ENCODE data around the gene PTPRD. TPM values are rescaled to one million over a fixed set of nuclear protein-coding genes. Genes with fewer than 3 reads are reported as not detected.

Gene PTPRD
- total RNA-seq, 1 experiment from 2014 or later: 0.02 TPM

DNA sequence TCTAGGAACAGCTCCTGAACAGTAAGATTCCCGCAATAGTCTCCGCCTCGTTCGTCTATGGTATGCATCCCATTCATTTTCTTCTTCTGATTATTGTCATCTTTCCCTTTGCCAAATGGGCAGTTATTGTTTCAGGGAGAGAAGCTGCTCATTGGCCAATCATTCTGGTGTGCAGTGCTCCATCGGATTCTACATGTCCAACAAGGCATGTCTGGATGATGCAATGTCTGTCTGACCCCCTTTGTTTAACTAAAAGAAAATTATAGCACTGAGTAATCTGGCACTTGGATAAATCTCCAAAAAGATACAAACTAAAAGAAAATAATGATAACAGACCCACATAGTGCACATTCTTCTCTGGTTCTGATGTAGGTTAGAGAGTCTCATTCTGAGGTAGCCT is 2297.6 kb downstream of the PTPRD start:
- H3K4me3 ChIP-seq (replicated peaks in 1 of 2; ENCODE audit: low read depth in 1 of 2, low read length in 2 of 2): no peak overlapping the region
- H3K79me2 ChIP-seq (ENCODE audit: insufficient read depth, low read length): no peaks in the 10 kb centered on the region
- no peak for TF ChIP-seq CEBPB (IDR thresholded peaks at IDR 0.05; ENCODE audit: low read depth)
- TF ChIP-seq YY1 (IDR thresholded peaks at IDR 0.05; ENCODE audit: extremely low read depth, insufficient replicate concordance, low read depth, low read length): no peak
- no peak for TF ChIP-seq SP1 (IDR thresholded peaks at IDR 0.05; ENCODE audit: low read depth)
- TF ChIP-seq, protein P1, sequence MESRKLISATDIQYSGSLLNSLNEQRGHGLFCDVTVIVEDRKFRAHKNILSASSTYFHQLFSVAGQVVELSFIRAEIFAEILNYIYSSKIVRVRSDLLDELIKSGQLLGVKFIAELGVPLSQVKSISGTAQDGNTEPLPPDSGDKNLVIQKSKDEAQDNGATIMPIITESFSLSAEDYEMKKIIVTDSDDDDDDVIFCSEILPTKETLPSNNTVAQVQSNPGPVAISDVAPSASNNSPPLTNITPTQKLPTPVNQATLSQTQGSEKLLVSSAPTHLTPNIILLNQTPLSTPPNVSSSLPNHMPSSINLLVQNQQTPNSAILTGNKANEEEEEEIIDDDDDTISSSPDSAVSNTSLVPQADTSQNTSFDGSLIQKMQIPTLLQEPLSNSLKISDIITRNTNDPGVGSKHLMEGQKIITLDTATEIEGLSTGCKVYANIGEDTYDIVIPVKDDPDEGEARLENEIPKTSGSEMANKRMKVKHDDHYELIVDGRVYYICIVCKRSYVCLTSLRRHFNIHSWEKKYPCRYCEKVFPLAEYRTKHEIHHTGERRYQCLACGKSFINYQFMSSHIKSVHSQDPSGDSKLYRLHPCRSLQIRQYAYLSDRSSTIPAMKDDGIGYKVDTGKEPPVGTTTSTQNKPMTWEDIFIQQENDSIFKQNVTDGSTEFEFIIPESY (IDR thresholded peaks at IDR 0.05; ENCODE audit: extremely low read depth, insufficient replicate concordance, low read length): no peak
- TF ChIP-seq ZNF274 (IDR thresholded peaks at IDR 0.05; ENCODE audit: low read depth, low read length): no peak
- TF ChIP-seq EGR1 (IDR thresholded peaks at IDR 0.05; ENCODE audit: low read depth): no peak
- TF ChIP-seq POLR2AphosphoS5 (IDR thresholded peaks at IDR 0.05; ENCODE audit: low read depth, low read length): no peak
- no peaks in the 10 kb centered on the region for H4K20me1 ChIP-seq (ENCODE audit: insufficient read depth)
- no peak overlapping the region for H3K9ac ChIP-seq (ENCODE audit: low read length)
- no peaks in the 10 kb centered on the region for H3K4me1 ChIP-seq (ENCODE audit: control insufficient read depth in 1 of 2, insufficient read depth in 2 of 2, low read length in 2 of 2)
- H3K27me3 ChIP-seq (ENCODE audit: insufficient read depth, low read length): no peaks in the 10 kb centered on the region
- ChIA-PET CTCF (no interaction called here), POLR2A (no interaction called here), RAD21 (ENCODE audit: low non-redundant PET in 1 of 2, low total read pairs in 2 of 2, uncharacterized antibody in 2 of 2, unreplicated experiment in 2 of 2) (no interaction called here)
- H2AFZ ChIP-seq (ENCODE audit: low read depth, low read length, poor library complexity, severe bottlenecking): no peak overlapping the region
- H3K4me2 ChIP-seq (ENCODE audit: low read length): no peak overlapping the region
- H3K9me3 ChIP-seq (ENCODE audit: control insufficient read depth in 1 of 2, insufficient read depth in 1 of 2, low read depth in 1 of 2, low read length in 2 of 2): peaks cover 17 to 27% of the 10 kb centered on the region in 2 experiments; a peak in 2 of 4 replicates
- DNase-seq (ENCODE audit: low read depth, low spot score): no peak
- ATAC-seq: no peak
- no peaks in the 10 kb centered on the region for H3K36me3 ChIP-seq (ENCODE audit: control insufficient read depth in 1 of 2, insufficient read depth in 2 of 2, low read length in 2 of 2)
- H3K27ac ChIP-seq (ENCODE audit: low read depth, low read length): no peak overlapping the region
- BruUV-seq (replicated peaks): no TSS peak
- no peaks in the 10 kb centered on the region for H3K9me2 ChIP-seq (ENCODE audit: insufficient read depth)
- intact Hi-C loops (cut with micrococcal nuclease): no loop called here

DNA sequence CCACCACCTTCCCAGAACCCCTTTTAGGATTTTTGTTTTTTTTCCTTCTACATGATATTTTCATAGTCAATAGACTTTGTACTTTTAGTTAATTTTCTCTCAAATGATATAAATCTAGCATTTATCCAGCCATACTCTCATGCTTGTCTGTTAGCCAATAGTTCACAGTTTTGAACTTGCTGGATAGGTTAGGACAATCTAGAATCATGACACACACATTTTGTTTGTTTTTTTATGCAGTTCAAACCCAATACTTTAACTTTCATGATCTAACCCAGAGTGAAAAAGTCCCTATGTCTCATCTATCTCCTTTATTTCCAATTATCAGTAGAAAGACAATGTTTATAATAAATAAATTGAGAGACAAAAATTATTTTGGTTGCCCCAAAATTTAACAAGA is 2303.5 kb downstream of the PTPRD start:
- Histone ChIP-seq H3K9ac (ENCODE audit: low read length) (no peak overlapping the region), H4K20me1 (ENCODE audit: insufficient read depth) (no peaks in the 10 kb centered on the region), H3K9me2 (ENCODE audit: insufficient read depth) (no peaks in the 10 kb centered on the region), H3K4me3 (replicated peaks in 1 of 2; ENCODE audit: low read depth in 1 of 2, low read length in 2 of 2) (no peak overlapping the region), H3K4me2 (ENCODE audit: low read length) (no peak overlapping the region), H3K27me3 (ENCODE audit: insufficient read depth, low read length) (no peaks in the 10 kb centered on the region), H3K36me3 (ENCODE audit: control insufficient read depth in 1 of 2, insufficient read depth in 2 of 2, low read length in 2 of 2) (no peaks in the 10 kb centered on the region), H3K9me3 (ENCODE audit: control insufficient read depth in 1 of 2, insufficient read depth in 1 of 2, low read depth in 1 of 2, low read length in 2 of 2) (peaks cover 5 to 10% of the 10 kb centered on the region in 2 experiments; a peak in 2 of 4 replicates), H3K4me1 (ENCODE audit: control insufficient read depth in 1 of 2, insufficient read depth in 2 of 2, low read length in 2 of 2) (no peaks in the 10 kb centered on the region), H2AFZ (ENCODE audit: low read depth, low read length, poor library complexity, severe bottlenecking) (no peak overlapping the region), H3K27ac (ENCODE audit: low read depth, low read length) (no peak overlapping the region), H3K79me2 (ENCODE audit: insufficient read depth, low read length) (no peaks in the 10 kb centered on the region)
- ChIA-PET RAD21 (ENCODE audit: low non-redundant PET in 1 of 2, low total read pairs in 2 of 2, uncharacterized antibody in 2 of 2, unreplicated experiment in 2 of 2) (no interaction called here), CTCF (no interaction called here), POLR2A (no interaction called here)
- intact Hi-C loops (cut with micrococcal nuclease): no loop called here
- DNase-seq (ENCODE audit: low read depth, low spot score) (no peak), ATAC-seq (no peak)
- no TSS peak for BruUV-seq (replicated peaks)
- TF ChIP-seq JUND (IDR thresholded peaks at IDR 0.05) (no peak), TCF7L2 (IDR thresholded peaks at IDR 0.05; ENCODE audit: borderline replicate concordance, extremely low read depth, insufficient read depth, insufficient read length) (no peak), RAD21 (IDR thresholded peaks at IDR 0.05; ENCODE audit: low read depth) (no peak), ZFX (IDR thresholded peaks at IDR 0.05) (no peak), YY1 (IDR thresholded peaks at IDR 0.05; ENCODE audit: extremely low read depth, insufficient replicate concordance, low read depth, low read length) (no peak), POLR2A (IDR thresholded peaks at IDR 0.05; ENCODE audit: borderline replicate concordance, extremely low read depth, insufficient read depth, insufficient read length) (no peak), POLR2AphosphoS5 (IDR thresholded peaks at IDR 0.05; ENCODE audit: low read depth, low read length) (no peak), SP1 (IDR thresholded peaks at IDR 0.05; ENCODE audit: low read depth) (no peak)
- TF ChIP-seq, protein P2, sequence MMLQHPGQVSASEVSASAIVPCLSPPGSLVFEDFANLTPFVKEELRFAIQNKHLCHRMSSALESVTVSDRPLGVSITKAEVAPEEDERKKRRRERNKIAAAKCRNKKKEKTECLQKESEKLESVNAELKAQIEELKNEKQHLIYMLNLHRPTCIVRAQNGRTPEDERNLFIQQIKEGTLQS (IDR thresholded peaks at IDR 0.05): no peak
- TF ChIP-seq, protein P1 (IDR thresholded peaks at IDR 0.05; ENCODE audit: extremely low read depth, insufficient replicate concordance, low read length): no peak
- TF ChIP-seq, protein P3, sequence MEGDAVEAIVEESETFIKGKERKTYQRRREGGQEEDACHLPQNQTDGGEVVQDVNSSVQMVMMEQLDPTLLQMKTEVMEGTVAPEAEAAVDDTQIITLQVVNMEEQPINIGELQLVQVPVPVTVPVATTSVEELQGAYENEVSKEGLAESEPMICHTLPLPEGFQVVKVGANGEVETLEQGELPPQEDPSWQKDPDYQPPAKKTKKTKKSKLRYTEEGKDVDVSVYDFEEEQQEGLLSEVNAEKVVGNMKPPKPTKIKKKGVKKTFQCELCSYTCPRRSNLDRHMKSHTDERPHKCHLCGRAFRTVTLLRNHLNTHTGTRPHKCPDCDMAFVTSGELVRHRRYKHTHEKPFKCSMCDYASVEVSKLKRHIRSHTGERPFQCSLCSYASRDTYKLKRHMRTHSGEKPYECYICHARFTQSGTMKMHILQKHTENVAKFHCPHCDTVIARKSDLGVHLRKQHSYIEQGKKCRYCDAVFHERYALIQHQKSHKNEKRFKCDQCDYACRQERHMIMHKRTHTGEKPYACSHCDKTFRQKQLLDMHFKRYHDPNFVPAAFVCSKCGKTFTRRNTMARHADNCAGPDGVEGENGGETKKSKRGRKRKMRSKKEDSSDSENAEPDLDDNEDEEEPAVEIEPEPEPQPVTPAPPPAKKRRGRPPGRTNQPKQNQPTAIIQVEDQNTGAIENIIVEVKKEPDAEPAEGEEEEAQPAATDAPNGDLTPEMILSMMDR (IDR thresholded peaks at IDR 0.05 in 2 of 3, conservative IDR thresholded peaks at IDR 0.05 in 1 of 3; ENCODE audit: borderline replicate concordance in 1 of 3, insufficient read depth in 1 of 3, low read depth in 2 of 3, low read length in 2 of 3): no peak
